ENCODE results near the gene ZNF316. TPM values are rescaled to one million over a fixed set of nuclear protein-coding genes. Genes with fewer than 3 reads are reported as not detected.

Gene ZNF316
- total RNA-seq, 5 donors from 2014 or later (not counting 1 experiment from before 2014, with no cell fraction given), result 51.4 to 69.9 (median 63.4) TPM

DNA sequence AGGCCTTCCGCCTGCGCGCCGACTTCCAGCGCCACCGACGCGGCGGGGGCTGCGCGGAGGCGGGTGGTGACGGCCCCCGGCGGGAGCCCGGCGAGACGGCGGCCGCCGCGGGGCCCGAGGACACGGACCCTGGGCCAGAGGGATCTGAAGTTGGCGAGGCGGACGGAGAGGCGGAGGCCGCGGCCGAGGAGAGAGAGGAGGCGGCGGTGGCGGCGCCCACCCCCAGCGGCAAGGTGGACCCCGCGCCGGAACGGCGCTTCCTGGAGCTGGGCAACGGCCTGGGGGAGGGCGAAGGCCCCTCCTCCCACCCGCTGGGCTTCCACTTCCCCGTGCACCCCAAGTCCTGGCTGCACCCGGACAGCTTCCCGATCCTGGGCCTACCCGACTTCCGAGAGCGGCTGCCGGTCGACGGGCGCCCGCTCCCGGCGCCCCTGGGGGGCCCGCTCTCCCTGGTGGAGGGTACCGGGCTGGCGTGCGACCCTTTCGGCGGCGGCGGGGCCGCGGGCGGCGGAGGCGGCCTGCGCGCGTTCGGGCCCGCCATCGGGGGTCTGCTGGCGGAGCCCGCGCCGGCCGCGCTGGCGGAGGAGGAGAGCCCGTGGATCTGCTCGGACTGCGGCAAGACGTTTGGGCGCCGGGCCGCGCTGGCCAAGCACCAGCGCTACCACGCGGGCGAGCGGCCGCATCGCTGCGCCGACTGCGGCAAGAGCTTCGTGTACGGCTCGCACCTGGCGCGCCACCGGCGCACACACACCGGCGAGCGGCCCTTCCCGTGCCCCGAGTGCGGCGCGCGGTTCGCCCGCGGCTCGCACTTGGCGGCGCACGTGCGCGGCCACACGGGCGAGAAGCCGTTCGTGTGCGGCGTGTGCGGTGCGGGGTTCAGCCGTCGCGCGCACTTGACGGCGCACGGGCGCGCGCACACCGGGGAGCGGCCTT, 16.2 kb downstream of the ZNF316 start:
- DNase-seq, result no peak
- peaks cover 43 to 57% of the 10 kb centered on the region in 2 donors for H3K36me3 ChIP-seq (ENCODE audit: control insufficient read depth in 2 of 2, extremely low read depth in 1 of 2, insufficient read depth in 1 of 2, low read length in 1 of 2)
- no peak overlapping the region for H3K27ac ChIP-seq (ENCODE audit: low read length)
- ChIA-PET POLR2A (no interaction called here), CTCF (no interaction called here)
- no peaks in the 10 kb centered on the region for H3K27me3 Mint-ChIP-seq
- H3K9me3 ChIP-seq, result no peaks in the 10 kb centered on the region
- no peak overlapping the region for H3K4me3 ChIP-seq (ENCODE audit: control insufficient read depth in 1 of 2, extremely low read depth in 1 of 2, low read length in 1 of 2)
- WGBS (ENCODE audit: insufficient coverage), result 98% methylated on average over 119 of the region's 146 CpGs
- H3K4me3 Mint-ChIP-seq, result no peak overlapping the region
- H3K36me3 Mint-ChIP-seq, result peaks cover 28% of the 10 kb centered on the region
- H3K27ac Mint-ChIP-seq, result no peak overlapping the region
- peaks cover 0 to 2% (median 0%) of the 10 kb centered on the region in 3 donors for H3K9me3 Mint-ChIP-seq
- no peaks in the 10 kb centered on the region for H3K4me1 ChIP-seq (ENCODE audit: control insufficient read depth in 1 of 2, extremely low read depth in 1 of 2, insufficient read depth in 2 of 2, low read length in 2 of 2)
- peaks cover 0 to 5% (median 0%) of the 10 kb centered on the region in 3 donors for H3K4me1 Mint-ChIP-seq
- H3K27me3 ChIP-seq (replicated peaks in 1 of 2; ENCODE audit: control insufficient read depth in 2 of 2, extremely low read depth in 1 of 2, insufficient read depth in 2 of 2, low read length in 1 of 2), result no peaks in the 10 kb centered on the region
- ATAC-seq (replicated peaks in 1 of 4), result no peak

GRCh38 chr7:6654113-6654841, 17.2 kb downstream of the ZNF316 start:
- H3K9me3 ChIP-seq, result no peaks in the 10 kb centered on the region
- no peak overlapping the region for H3K27ac Mint-ChIP-seq
- H3K36me3 Mint-ChIP-seq, result peaks cover 28% of the 10 kb centered on the region
- no peak for DNase-seq
- no peak for ATAC-seq (replicated peaks in 1 of 4)
- H3K4me1 Mint-ChIP-seq, result peaks cover 6 to 14% (median 7%) of the 10 kb centered on the region in 3 donors
- no peak overlapping the region for H3K27ac ChIP-seq (ENCODE audit: low read length)
- no peaks in the 10 kb centered on the region for H3K27me3 Mint-ChIP-seq
- no peaks in the 10 kb centered on the region for H3K27me3 ChIP-seq (replicated peaks in 1 of 2; ENCODE audit: control insufficient read depth in 2 of 2, extremely low read depth in 1 of 2, insufficient read depth in 2 of 2, low read length in 1 of 2)
- WGBS (ENCODE audit: insufficient coverage), result 98% methylated on average over 88 of the region's 94 CpGs
- peaks cover 35 to 47% of the 10 kb centered on the region in 2 donors for H3K36me3 ChIP-seq (ENCODE audit: control insufficient read depth in 2 of 2, extremely low read depth in 1 of 2, insufficient read depth in 1 of 2, low read length in 1 of 2)
- ChIA-PET CTCF (no interaction called here), POLR2A (no interaction called here)
- H3K4me1 ChIP-seq (ENCODE audit: control insufficient read depth in 1 of 2, extremely low read depth in 1 of 2, insufficient read depth in 2 of 2, low read length in 2 of 2), result peaks cover 0 to 5% of the 10 kb centered on the region in 2 experiments
- no peak overlapping the region for H3K4me3 Mint-ChIP-seq
- no peak overlapping the region for H3K4me3 ChIP-seq (ENCODE audit: control insufficient read depth in 1 of 2, extremely low read depth in 1 of 2, low read length in 1 of 2)
- peaks cover 0 to 2% (median 0%) of the 10 kb centered on the region in 3 donors for H3K9me3 Mint-ChIP-seq

- no peak for DNase-seq
- Mint-ChIP-seq H3K9me3 (peaks cover 0 to 2% (median 0%) of the 10 kb centered on the region in 3 donors), H3K27ac (no peak overlapping the region), H3K4me1 (peaks cover 9 to 20% (median 11%) of the 10 kb centered on the region in 3 donors), H3K36me3 (peaks cover 24% of the 10 kb centered on the region), H3K4me3 (no peak overlapping the region), H3K27me3 (no peaks in the 10 kb centered on the region)
- no peaks in the 10 kb centered on the region for H3K9me3 ChIP-seq
- no peak for ATAC-seq (replicated peaks in 1 of 4)
- H3K27ac ChIP-seq (ENCODE audit: low read length), result no peak overlapping the region
- ChIA-PET CTCF (interaction anchor here in 1 of 2 donors (0.6 kb wide), 1 partner anchor 50 kb away, joined by 4 read pairs; no protein-coding TSS in a partner anchor), POLR2A (no interaction called here)
- peaks cover 0 to 5% of the 10 kb centered on the region in 2 experiments for H3K4me1 ChIP-seq (ENCODE audit: control insufficient read depth in 1 of 2, extremely low read depth in 1 of 2, insufficient read depth in 2 of 2, low read length in 2 of 2)
- WGBS (ENCODE audit: insufficient coverage), result 93% methylated on average over 17 of the region's 48 CpGs
- peaks cover 28 to 40% of the 10 kb centered on the region in 2 donors for H3K36me3 ChIP-seq (ENCODE audit: control insufficient read depth in 2 of 2, extremely low read depth in 1 of 2, insufficient read depth in 1 of 2, low read length in 1 of 2)
- peaks cover 0 to 4% of the 10 kb centered on the region in 2 experiments for H3K27me3 ChIP-seq (replicated peaks in 1 of 2; ENCODE audit: control insufficient read depth in 2 of 2, extremely low read depth in 1 of 2, insufficient read depth in 2 of 2, low read length in 1 of 2)
- H3K4me3 ChIP-seq (ENCODE audit: control insufficient read depth in 1 of 2, extremely low read depth in 1 of 2, low read length in 1 of 2), result no peak overlapping the region
Observed at GRCh38 chr7:6654842-6655610, 17.9 kb downstream of the ZNF316 start.

DNA sequence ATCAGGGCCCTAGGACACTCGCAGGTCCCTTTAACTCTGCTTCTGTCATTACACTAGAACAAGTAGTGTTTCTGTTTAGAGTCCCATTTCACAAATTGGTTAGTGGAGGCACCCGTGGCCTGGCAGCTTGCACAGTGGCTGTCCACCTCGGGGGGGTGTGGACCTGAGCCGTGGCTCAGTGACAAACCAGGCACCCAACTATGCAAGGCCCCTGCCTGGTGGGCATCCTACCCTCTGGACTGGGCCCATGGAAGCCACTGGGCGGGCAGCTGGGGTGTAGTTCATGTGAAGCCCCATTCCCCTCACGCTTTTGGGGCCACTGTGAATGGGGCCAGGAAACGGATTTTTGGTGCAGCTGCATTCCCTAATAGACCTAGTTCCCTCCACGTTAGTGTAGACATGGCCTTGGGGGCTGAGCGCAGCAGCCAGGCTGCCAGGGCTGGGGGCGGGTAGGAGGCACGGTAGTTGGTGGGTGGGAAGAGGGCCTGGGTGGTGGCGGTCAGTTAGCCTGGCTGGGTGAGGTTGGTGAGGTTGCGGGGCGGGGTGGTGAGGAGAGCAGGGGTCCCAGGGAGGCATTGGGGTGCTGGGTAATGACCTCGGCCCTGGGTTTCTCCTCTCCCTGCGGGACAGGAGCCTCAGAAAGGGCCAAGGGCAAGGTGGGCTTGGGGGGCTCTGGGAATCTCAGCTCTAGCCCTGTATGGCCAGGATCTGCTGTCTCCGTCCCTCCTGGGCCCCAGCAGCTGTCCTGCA, 18.7 kb downstream of the ZNF316 start:
- peaks cover 0 to 4% of the 10 kb centered on the region in 2 experiments for H3K27me3 ChIP-seq (replicated peaks in 1 of 2; ENCODE audit: control insufficient read depth in 2 of 2, extremely low read depth in 1 of 2, insufficient read depth in 2 of 2, low read length in 1 of 2)
- DNase-seq (no peak), ATAC-seq (replicated peaks in 1 of 4) (no peak)
- H3K4me3 Mint-ChIP-seq, result no peak overlapping the region
- H3K27me3 Mint-ChIP-seq, result no peaks in the 10 kb centered on the region
- peaks cover 0 to 5% of the 10 kb centered on the region in 2 experiments for H3K4me1 ChIP-seq (ENCODE audit: control insufficient read depth in 1 of 2, extremely low read depth in 1 of 2, insufficient read depth in 2 of 2, low read length in 2 of 2)
- ChIA-PET POLR2A (no interaction called here), CTCF (interaction anchor here in 1 of 2 donors (0.6 kb wide), 1 partner anchor 49 kb away, joined by 4 read pairs; no protein-coding TSS in a partner anchor)
- peaks cover 16% of the 10 kb centered on the region for H3K36me3 Mint-ChIP-seq
- H3K36me3 ChIP-seq (ENCODE audit: control insufficient read depth in 2 of 2, extremely low read depth in 1 of 2, insufficient read depth in 1 of 2, low read length in 1 of 2), result peaks cover 22 to 32% of the 10 kb centered on the region in 2 donors
- no peak overlapping the region for H3K27ac ChIP-seq (ENCODE audit: low read length)
- WGBS (ENCODE audit: insufficient coverage), result 93% methylated on average over 15 of the region's 17 CpGs
- peaks cover 0 to under 1% (median 0%) of the 10 kb centered on the region in 3 donors for H3K9me3 Mint-ChIP-seq
- no peak overlapping the region for H3K4me3 ChIP-seq (ENCODE audit: control insufficient read depth in 1 of 2, extremely low read depth in 1 of 2, low read length in 1 of 2)
- peaks cover 9 to 20% (median 11%) of the 10 kb centered on the region in 3 donors for H3K4me1 Mint-ChIP-seq
- no peaks in the 10 kb centered on the region for H3K9me3 ChIP-seq
- H3K27ac Mint-ChIP-seq, result no peak overlapping the region

DNA sequence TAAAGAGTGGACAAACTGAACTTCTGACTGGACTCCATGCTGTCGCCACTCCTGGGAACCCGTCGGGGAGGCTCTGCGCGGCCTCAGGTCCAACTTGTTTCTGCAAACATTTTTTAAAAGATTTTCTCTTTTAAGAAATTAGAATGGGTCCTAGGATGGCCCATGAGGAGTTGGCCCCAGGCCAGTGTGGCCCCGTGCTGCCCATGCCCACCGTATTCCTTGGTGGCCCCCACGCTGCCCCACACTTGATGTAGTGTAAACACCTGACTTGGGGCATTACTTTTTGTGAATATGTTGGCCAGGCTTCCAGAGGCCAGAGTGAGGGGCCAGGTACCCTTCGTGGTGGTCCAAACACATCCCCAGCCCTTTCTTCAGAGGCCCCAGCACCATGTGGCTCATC, 19.3 kb downstream of the ZNF316 start:
- Mint-ChIP-seq H3K9me3 (no peaks in the 10 kb centered on the region), H3K27me3 (no peaks in the 10 kb centered on the region), H3K4me3 (no peak overlapping the region), H3K36me3 (peaks cover 12% of the 10 kb centered on the region), H3K27ac (no peak overlapping the region), H3K4me1 (peaks cover 9 to 20% (median 11%) of the 10 kb centered on the region in 3 donors)
- ChIA-PET CTCF (interaction anchor here in 1 of 2 donors (0.6 kb wide), 1 partner anchor 78 kb away, joined by 3 read pairs; no protein-coding TSS in a partner anchor), POLR2A (interaction anchor here in 1 of 2 donors (0.6 kb wide), 1 partner anchor 45 kb away, joined by 3 read pairs; no protein-coding TSS in a partner anchor)
- 98% methylated on average over 6 of the region's 9 CpGs for WGBS (ENCODE audit: insufficient coverage)
- Histone ChIP-seq H3K36me3 (ENCODE audit: control insufficient read depth in 2 of 2, extremely low read depth in 1 of 2, insufficient read depth in 1 of 2, low read length in 1 of 2) (peaks cover 20 to 30% of the 10 kb centered on the region in 2 donors), H3K4me1 (ENCODE audit: control insufficient read depth in 1 of 2, extremely low read depth in 1 of 2, insufficient read depth in 2 of 2, low read length in 2 of 2) (peaks cover 0 to 5% of the 10 kb centered on the region in 2 experiments), H3K9me3 (no peaks in the 10 kb centered on the region), H3K27ac (ENCODE audit: low read length) (no peak overlapping the region), H3K4me3 (ENCODE audit: control insufficient read depth in 1 of 2, extremely low read depth in 1 of 2, low read length in 1 of 2) (no peak overlapping the region), H3K27me3 (replicated peaks in 1 of 2; ENCODE audit: control insufficient read depth in 2 of 2, extremely low read depth in 1 of 2, insufficient read depth in 2 of 2, low read length in 1 of 2) (peaks cover 0 to 4% of the 10 kb centered on the region in 2 experiments)
- no peak for DNase-seq
- ATAC-seq (replicated peaks in 1 of 4), result no peak

Measured in T-cell (primary cell).